ENCODE measurements around the gene PTPRT.

Gene PTPRT

GRCh38 chr20:43189554-43190331 is at the start of gene PTPRT:
Gene PTPRT, minus strand, starts transcription at chr20:43189906. Its CDS starts 173 bp downstream, at chr20:43189733.
- no peak for DNase-seq

- DNase-seq, result no peak
Observed at GRCh38 chr20:43238833-43239232, 49.1 kb upstream of the PTPRT start.

GRCh38 chr20:43238266-43238665 is 48.6 kb upstream of the PTPRT start:
- no peak for DNase-seq

GRCh38 chr20:43237651-43238168 is 48.0 kb upstream of the PTPRT start:
- DNase-seq, result no peak

GRCh38 chr20:43235998-43236397 is 46.3 kb upstream of the PTPRT start:
- no peak for DNase-seq

- no peak for DNase-seq
Observed at GRCh38 chr20:43231829-43232228, 42.1 kb upstream of the PTPRT start.

GRCh38 chr20:43229696-43230095 is 40.0 kb upstream of the PTPRT start:
- no peak for DNase-seq

GRCh38 chr20:43220612-43221011 is 30.9 kb upstream of the PTPRT start:
- no peak for DNase-seq

- DNase-seq, result no peak
Observed at GRCh38 chr20:43210901-43211300, 21.2 kb upstream of the PTPRT start.

GRCh38 chr20:43209831-43210230 is 20.1 kb upstream of the PTPRT start:
- no peak for DNase-seq

- DNase-seq, result no peak
Observed at GRCh38 chr20:43205699-43206098, 16.0 kb upstream of the PTPRT start.

- no peak for DNase-seq
Observed at GRCh38 chr20:43202100-43202499, 12.4 kb upstream of the PTPRT start.

GRCh38 chr20:43198607-43199006 is 8.9 kb upstream of the PTPRT start:
- DNase-seq, result no peak

- DNase-seq, result no peak
Observed at GRCh38 chr20:43196243-43196642, 6.5 kb upstream of the PTPRT start.

- no peak for DNase-seq
Observed at GRCh38 chr20:43194137-43194536, 4.4 kb upstream of the PTPRT start.

- no peak for DNase-seq
Observed at GRCh38 chr20:43193443-43193842, 3.7 kb upstream of the PTPRT start.

GRCh38 chr20:43191946-43192863 is 2.5 kb upstream of the PTPRT start:
- no peak for DNase-seq

GRCh38 chr20:43191143-43191542 is 1.4 kb upstream of the PTPRT start:
- no peak for DNase-seq

GRCh38 chr20:43190332-43190953 is 737 bp upstream of the PTPRT start:
- no peak for DNase-seq

GRCh38 chr20:43188861-43189553 is 699 bp downstream of the PTPRT start:
- DNase-seq, result no peak

- DNase-seq, result no peak
Observed at GRCh38 chr20:43188234-43188653, 1.5 kb downstream of the PTPRT start.

- DNase-seq, result peak; percentile 83
Observed at GRCh38 chr20:43187476-43188233, 2.1 kb downstream of the PTPRT start.

All from activated CD8-positive, alpha-beta memory T cell treated with anti-CD3 and anti-CD28 coated beads for 24 hours (primary cell).